Lung microvascular endothelial cell (primary cell): ENCODE data around the gene C2orf42. TPM values are rescaled to one million over a fixed set of nuclear protein-coding genes. Genes with fewer than 3 reads are reported as not detected.
"Not testable (repeated sequence)": the region's sequence is repeated elsewhere in the genome, so short reads cannot be mapped to it uniquely, and the experiment has no call there.

ENCODE experiments used
- DNase-seq, 2 donors: peaks; one replicate each; pipeline versions ENCODE4 v3.0.0 to v3.0.0-alpha.2; 2010; ENCODE audit warnings: low read depth in 2 of 2
- total RNA-seq: library from RNA; depleted of rRNA; stranded (reverse); fragments of >200 nt; gene quantifications from 2 replicates; pipeline ENCODE4 v1.2.1, GENCODE V29; 2014

C2orf42 gene
- total RNA-seq, 1 donor from 2014 or later: 15.5 TPM

GRCh38 chr2:70132244-70133126, 58.3 kb downstream of the C2orf42 start:
- DNase-seq: peak; percentile 79 to 92

- not testable (repeated sequence) for DNase-seq
These were observed 59.3 kb downstream of the C2orf42 start for GRCh38 chr2:70131344-70132143.

- DNase-seq: no peak
These were observed 62.8 kb downstream of the C2orf42 start for GRCh38 chr2:70128005-70128404.

GRCh38 chr2:70126413-70126812, 64.4 kb downstream of the C2orf42 start:
- no peak for DNase-seq

GRCh38 chr2:70125498-70125898, 65.3 kb downstream of the C2orf42 start:
- DNase-seq: no peak

- DNase-seq: peak; percentile 47 to 61
These were observed 65.8 kb downstream of the C2orf42 start for GRCh38 chr2:70124983-70125480.

GRCh38 chr2:70123829-70124116, 67.0 kb downstream of the C2orf42 start:
- DNase-seq: no peak

GRCh38 chr2:70123051-70123828, 67.6 kb downstream of the C2orf42 start:
- DNase-seq: no peak

GRCh38 chr2:70122470-70122869, 68.3 kb downstream of the C2orf42 start:
- no peak for DNase-seq

GRCh38 chr2:70121627-70122372, 69.0 kb downstream of the C2orf42 start:
- DNase-seq: no peak

GRCh38 chr2:70118798-70119454, 71.9 kb downstream of the C2orf42 start:
- DNase-seq: peak in 1 of 2 donors; percentile 47

- no peak for DNase-seq
These were observed 73.8 kb downstream of the C2orf42 start for GRCh38 chr2:70116936-70117552.

GRCh38 chr2:70115646-70116442, 75.0 kb downstream of the C2orf42 start:
- no peak for DNase-seq

- DNase-seq: no peak
These were observed 77.3 kb downstream of the C2orf42 start for GRCh38 chr2:70113359-70114070.

GRCh38 chr2:70111752-70112591, 78.8 kb downstream of the C2orf42 start:
- DNase-seq: no peak

- not testable (repeated sequence) for DNase-seq
These were observed 80.4 kb downstream of the C2orf42 start for GRCh38 chr2:70110397-70110796.

GRCh38 chr2:70106138-70106537, 84.7 kb downstream of the C2orf42 start:
- DNase-seq: not testable (repeated sequence)
